ENCODE data around the gene GPC1.

DNA sequence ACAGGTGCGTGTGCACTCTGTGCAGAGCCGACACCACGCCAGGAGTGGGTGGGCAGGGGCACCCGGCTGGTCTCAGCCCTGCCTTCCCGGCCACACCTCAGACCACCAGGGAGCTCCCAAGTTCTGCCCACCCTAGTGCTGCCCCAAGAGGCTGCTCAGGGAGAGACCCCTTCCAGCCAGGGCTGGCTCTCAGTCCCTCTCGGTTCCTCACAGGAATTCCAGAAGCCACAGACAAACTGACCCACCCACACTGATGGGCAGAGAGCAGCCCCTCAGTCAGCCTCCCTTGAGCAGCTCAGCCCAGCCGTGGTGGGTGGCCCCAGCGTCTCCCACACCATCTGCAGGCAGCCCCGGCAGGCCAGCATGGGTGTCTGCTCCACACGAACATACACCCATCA lies 33.8 kb downstream of the GPC1 start:
- TF ChIP-seq YY1 (IDR thresholded peaks at IDR 0.05; ENCODE audit: insufficient read depth, insufficient read length) (no peak), ZNF274 (IDR thresholded peaks at IDR 0.05; ENCODE audit: low read depth, low read length) (no peak)
